ENCODE measurements around the gene CTNNA2. TPM values are rescaled to one million over a fixed set of nuclear protein-coding genes. Genes with fewer than 3 reads are reported as not detected.

The CTNNA2 gene
- polyA plus RNA-seq, 1 of the 3 experiments (the other 2 are of a cell fraction) = 0.30 TPM

GRCh38 chr2:80338794-80339193, 825.9 kb downstream of the CTNNA2 start:
- Histone ChIP-seq H3F3A (replicated peaks; ENCODE audit: insufficient read depth) (no peaks in the 10 kb centered on the region), H4K20me1 (ENCODE audit: insufficient read depth) (no peaks in the 10 kb centered on the region), H3K4me1 (ENCODE audit: control insufficient read depth in 1 of 2, insufficient read depth in 2 of 2, low read depth in 1 of 2, low read length in 1 of 2) (peaks cover 0 to 6% of the 10 kb centered on the region in 2 experiments; a peak in 2 of 4 replicates), H3K27me3 (ENCODE audit: insufficient read depth) (no peaks in the 10 kb centered on the region), H3K4me2 (peak overlapping the region; percentile 11; the same call in 1 of the 2 replicates), H2AFZ (ENCODE audit: low read depth) (peak overlapping the region; percentile 44; the same call in 1 of the 2 replicates), H3K4me3 (ENCODE audit: low read depth in 2 of 2, low read length in 1 of 2) (no peak overlapping the region), H3K9me3 (no peaks in the 10 kb centered on the region), H3K36me3 (replicated peaks in 1 of 2; ENCODE audit: control insufficient read depth in 1 of 2, insufficient read depth in 2 of 2, low read length in 1 of 2) (no peaks in the 10 kb centered on the region), H3K9ac (no peak overlapping the region), H3K27ac (ENCODE audit: low read depth in 2 of 2, low read length in 1 of 2) (peak overlapping the region; percentile 22 to 31; a peak in 2 of 4 replicates), H3K79me2 (ENCODE audit: insufficient read depth) (no peaks in the 10 kb centered on the region), H3K9me2 (no peaks in the 10 kb centered on the region)
- TF ChIP-seq FOSL2 (IDR thresholded peaks at IDR 0.05; ENCODE audit: borderline replicate concordance, low read depth) (peak; percentile 9; the same call in 1 of the 2 replicates), MAX (IDR thresholded peaks at IDR 0.05; ENCODE audit: low read depth) (no peak), MEF2A (IDR thresholded peaks at IDR 0.05; ENCODE audit: borderline replicate concordance, low read depth) (peak; percentile 63; the same call in 1 of the 2 replicates), FOXJ3 (CRISPR knock-in tag; IDR thresholded peaks at IDR 0.05) (no peak), JUND (IDR thresholded peaks at IDR 0.05) (no peak), TCF12 (IDR thresholded peaks at IDR 0.05) (0 out of 2 replicates have a peak, but pooled peaks have one; percentile 5)
- POLR2A ChIA-PET = no interaction called here
- CTCF ChIA-PET = interaction anchor here (0.6 to 3.9 kb wide), 4 partner anchors 9 to 207 kb away, joined by 3 to 17 read pairs (median 5); no protein-coding TSS in a partner anchor
- no peak for DNase-seq
- 15% methylated on average over 2 of the region's 2 CpGs for WGBS (ENCODE audit: low lambda C conversion rate)

- POLR2A ChIA-PET = no interaction called here
These were observed 827.2 kb downstream of the CTNNA2 start for GRCh38 chr2:80340022-80340421.

More at GRCh38 chr2:80340022-80340421, 827.2 kb downstream of the CTNNA2 start:
- Histone ChIP-seq H3K4me2 (no peak overlapping the region), H3K4me1 (ENCODE audit: control insufficient read depth in 1 of 2, insufficient read depth in 2 of 2, low read depth in 1 of 2, low read length in 1 of 2) (peaks cover 0 to 6% of the 10 kb centered on the region in 2 experiments; a peak in 2 of 4 replicates), H2AFZ (ENCODE audit: low read depth) (no peak overlapping the region), H4K20me1 (ENCODE audit: insufficient read depth) (no peaks in the 10 kb centered on the region), H3F3A (replicated peaks; ENCODE audit: insufficient read depth) (no peaks in the 10 kb centered on the region), H3K79me2 (ENCODE audit: insufficient read depth) (no peaks in the 10 kb centered on the region), H3K9ac (no peak overlapping the region), H3K9me2 (no peaks in the 10 kb centered on the region), H3K9me3 (no peaks in the 10 kb centered on the region), H3K4me3 (ENCODE audit: low read depth in 2 of 2, low read length in 1 of 2) (no peak overlapping the region), H3K27me3 (ENCODE audit: insufficient read depth) (no peaks in the 10 kb centered on the region), H3K27ac (ENCODE audit: low read depth in 2 of 2, low read length in 1 of 2) (no peak overlapping the region), H3K36me3 (replicated peaks in 1 of 2; ENCODE audit: control insufficient read depth in 1 of 2, insufficient read depth in 2 of 2, low read length in 1 of 2) (no peaks in the 10 kb centered on the region)
- TF ChIP-seq TAF1 (IDR thresholded peaks at IDR 0.05; ENCODE audit: borderline replicate concordance, low read depth, low read length) (no peak), SMC3 (IDR thresholded peaks at IDR 0.05; ENCODE audit: low read depth, low read length) (no peak), GABPA (IDR thresholded peaks at IDR 0.05; ENCODE audit: low read depth) (no peak), NFIC (IDR thresholded peaks at IDR 0.05; ENCODE audit: borderline replicate concordance) (no peak), FOSL2 (IDR thresholded peaks at IDR 0.05; ENCODE audit: borderline replicate concordance, low read depth) (no peak), TEAD4 (IDR thresholded peaks at IDR 0.05; ENCODE audit: borderline replicate concordance, insufficient read depth) (no peak), EP300 (IDR thresholded peaks at IDR 0.05; ENCODE audit: borderline replicate concordance in 1 of 2, low read depth in 1 of 2, low read length in 1 of 2) (no peak), PBX3 (IDR thresholded peaks at IDR 0.05) (no peak), EZH2phosphoT487 (IDR thresholded peaks at IDR 0.05; ENCODE audit: borderline replicate concordance, low read depth) (no peak)
- DNase-seq = no peak
- CTCF ChIA-PET = interaction anchor here (1.0 to 3.9 kb wide), 4 partner anchors 10 to 159 kb away, joined by 3 to 17 read pairs (median 4); no protein-coding TSS in a partner anchor
- WGBS (ENCODE audit: low lambda C conversion rate) = 58% methylated on average over 3 of the region's 3 CpGs

All from SK-N-SH (cell line).